GM23248 (cell line): ENCODE results near the gene KCNMA1. TPM values are rescaled to one million over a fixed set of nuclear protein-coding genes. Genes with fewer than 3 reads are reported as not detected.

Source experiments
- DNase-seq: peaks from one replicate; pipeline ENCODE4 v3.0.0-alpha.2; 2015
- H2AFZ ChIP-seq: fragments of 200-600 bp; sonication (generic); 2 replicates; pipeline ENCODE4 v1.6.1; 2016; ENCODE audit warnings: antibody characterized with exemption
- H3F3A ChIP-seq: fragments of 200-600 bp; sonication (generic); 2 replicates; pipeline ENCODE4 v1.6.1; 2016; ENCODE audit warnings: mild to moderate bottlenecking, antibody characterized with exemption, mixed run types; ENCODE audit not compliant: insufficient read depth
- H3K27ac ChIP-seq: fragments of 200-600 bp; sonication (generic); 2 replicates; pipeline ENCODE4 v1.5.1; 2016; ENCODE audit warnings: mild to moderate bottlenecking
- H3K27me3 ChIP-seq: fragments of 200-600 bp; sonication (generic); replicated peaks from 2 replicates; pipeline ENCODE4 v1.6.1; 2016; ENCODE audit warnings: mild to moderate bottlenecking; ENCODE audit not compliant: insufficient read depth
- H3K36me3 ChIP-seq: fragments of 200-600 bp; sonication (generic); 2 replicates; pipeline ENCODE4 v1.6.1; 2016; ENCODE audit warnings: low read depth, mild to moderate bottlenecking
- H3K4me1 ChIP-seq: fragments of 200-600 bp; sonication (generic); 2 replicates; pipeline ENCODE4 v1.6.1; 2016; ENCODE audit warnings: mild to moderate bottlenecking; ENCODE audit not compliant: insufficient read depth
- H3K4me2 ChIP-seq: fragments of 200-600 bp; sonication (generic); one replicate; pipeline ENCODE4 v1.6.1; 2016; ENCODE audit warnings: mild to moderate bottlenecking; ENCODE audit not compliant: unreplicated experiment
- H3K4me3 ChIP-seq: fragments of 200-600 bp; sonication (generic); 2 replicates; pipeline ENCODE4 v1.5.1; 2016; ENCODE audit warnings: mild to moderate bottlenecking
- H3K79me2 ChIP-seq: fragments of 200-600 bp; sonication (generic); 2 replicates; pipeline ENCODE4 v1.6.1; 2016; ENCODE audit warnings: mild to moderate bottlenecking; ENCODE audit not compliant: insufficient read depth
- H3K9ac ChIP-seq: fragments of 200-600 bp; sonication (generic); 2 replicates; pipeline ENCODE4 v1.6.1; 2016; ENCODE audit warnings: mild to moderate bottlenecking
- H3K9me2 ChIP-seq: fragments of 200-600 bp; sonication (generic); 2 replicates; pipeline ENCODE4 v1.6.1; 2016; ENCODE audit warnings: mixed run types, mild to moderate bottlenecking, moderate library complexity; ENCODE audit not compliant: insufficient read depth
- H3K9me3 ChIP-seq: fragments of 200-600 bp; sonication (generic); one replicate; pipeline ENCODE4 v1.6.1; 2017; ENCODE audit warnings: low read depth
- H4K20me1 ChIP-seq: fragments of 200-600 bp; sonication (generic); 2 replicates; pipeline ENCODE4 v1.6.0; 2016; ENCODE audit not compliant: insufficient read depth
- EZH2 ChIP-seq: fragments of 200-600 bp; sonication (generic); IDR thresholded peaks from 2 replicates; pipeline ENCODE4 v1.6.1; 2018; ENCODE audit warnings: antibody characterized with exemption, mild to moderate bottlenecking; ENCODE audit not compliant: insufficient read depth, poor library complexity, severe bottlenecking
- EZH2phosphoT487 ChIP-seq: fragments of 200-600 bp; sonication (generic); IDR thresholded peaks from 2 replicates; pipeline ENCODE4 v1.6.1; 2018; ENCODE audit warnings: antibody characterized with exemption, moderate library complexity, mild to moderate bottlenecking, low read depth; ENCODE audit not compliant: insufficient read depth
- WGBS, 2 experiments: methylation state at CpG; one replicate each; pipeline ENCODE4 v1.1.6; 2015 to 2017; ENCODE audit warnings: low lambda C conversion rate in 2 of 2, low coverage in 1 of 2; ENCODE audit errors: missing lambda C conversion rate in 2 of 2; 5-methylcytosine and 5-hydroxymethylcytosine counted together
- in situ Hi-C: fragments of 300-500 bp; cut with MboI; formaldehyde crosslinking; loops from 2 replicates; pipeline ENCODE4 v1.15.0; 2020
- polyA plus RNA-seq: library from polyadenylated mRNA; unstranded; fragments of >200 nt; fragmentation: Nextera tagmentation; extraction: Ambion mirVana; gene quantifications from 2 replicates; pipeline ENCODE4 v1.2.1, GENCODE V29; 2016
- total RNA-seq: library from RNA; depleted of rRNA; stranded (reverse); fragments of >200 nt; shearing (Covaris generic); gene quantifications from 2 replicates; pipeline ENCODE4 v1.2.3, GENCODE V29; 2014

Gene KCNMA1
- total and polyA plus RNA-seq, 2 experiments from 2014 or later, result 14.2 to 25.1 TPM

DNA sequence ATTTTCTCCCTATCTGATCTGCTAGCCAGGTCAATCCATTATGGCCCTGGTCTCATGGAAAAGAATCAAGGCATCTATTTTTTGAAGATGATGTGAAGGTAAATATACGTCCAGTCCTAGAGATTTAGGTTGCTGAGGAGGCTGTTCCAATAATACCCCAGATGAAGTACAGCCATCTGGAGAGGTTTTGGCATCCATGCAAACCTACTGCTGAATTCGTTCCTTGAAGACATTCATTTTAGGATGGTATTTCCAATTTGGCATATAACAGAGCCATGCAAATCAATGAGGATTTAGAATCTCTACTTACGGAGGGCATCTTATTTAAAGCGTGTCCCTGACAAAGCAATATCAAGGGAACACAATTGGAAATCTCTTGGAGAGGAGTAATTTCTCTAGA, 465.5 kb downstream of the KCNMA1 start:
- no peaks in the 10 kb centered on the region for H3K27me3 ChIP-seq
- H3K9me2 ChIP-seq, result no peaks in the 10 kb centered on the region
- H3K4me2 ChIP-seq, result no peak overlapping the region
- no peaks in the 10 kb centered on the region for H3K36me3 ChIP-seq
- H3K79me2 ChIP-seq, result no peaks in the 10 kb centered on the region
- no peak overlapping the region for H2AFZ ChIP-seq
- 91 to 92% methylated on average over 4 of the region's 4 CpGs for WGBS, 2 experiments
- no peak overlapping the region for H3K27ac ChIP-seq
- no peak overlapping the region for H3K9ac ChIP-seq
- H3F3A ChIP-seq, result no peaks in the 10 kb centered on the region
- H4K20me1 ChIP-seq, result no peaks in the 10 kb centered on the region
- DNase-seq, result no peak
- no peak overlapping the region for H3K4me3 ChIP-seq
- in situ Hi-C loops, result loop anchor here (5.0 to 10.0 kb wide), 2 partner anchors 323 to 470 kb away; no protein-coding TSS in a partner anchor
- TF ChIP-seq EZH2 (no peak), EZH2phosphoT487 (no peak)
- H3K9me3 ChIP-seq, result no peaks in the 10 kb centered on the region
- no peaks in the 10 kb centered on the region for H3K4me1 ChIP-seq

GRCh38 chr10:77168861-77169260, 468.7 kb downstream of the KCNMA1 start:
- Histone ChIP-seq H3K79me2 (no peaks in the 10 kb centered on the region), H3K9ac (no peak overlapping the region), H3K4me3 (no peak overlapping the region), H3K4me2 (no peak overlapping the region), H3K9me2 (no peaks in the 10 kb centered on the region), H3K9me3 (no peaks in the 10 kb centered on the region), H3F3A (peaks cover 18% of the 10 kb centered on the region), H2AFZ (no peak overlapping the region), H3K36me3 (no peaks in the 10 kb centered on the region), H3K4me1 (no peaks in the 10 kb centered on the region), H4K20me1 (no peaks in the 10 kb centered on the region), H3K27me3 (no peaks in the 10 kb centered on the region), H3K27ac (no peak overlapping the region)
- in situ Hi-C loops, result no loop called here
- TF ChIP-seq EZH2phosphoT487 (no peak), EZH2 (no peak)
- DNase-seq, result no peak
- 50 to 92% methylated on average over 1 to 2 of the region's 2 CpGs for WGBS, 2 experiments

DNA sequence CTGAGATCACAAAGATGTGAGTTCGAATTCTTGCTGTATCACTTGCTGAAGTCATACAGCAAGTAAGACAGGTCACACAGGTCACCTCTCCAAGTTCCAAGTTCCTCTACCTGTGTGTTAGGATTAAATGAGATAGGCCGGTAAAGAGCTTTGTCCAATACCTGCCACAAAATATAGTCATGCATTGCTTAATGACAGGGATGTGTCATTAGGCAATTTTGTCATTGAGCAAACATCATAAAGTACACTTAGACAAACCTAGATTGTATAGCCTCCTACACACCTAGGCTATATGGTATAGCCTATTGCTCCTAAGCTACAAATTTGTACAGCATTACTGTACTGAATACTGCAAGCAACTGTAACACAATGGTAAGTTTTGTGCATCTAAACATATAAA, 469.4 kb downstream of the KCNMA1 start:
- Histone ChIP-seq H3K9me3 (no peaks in the 10 kb centered on the region), H3K9ac (no peak overlapping the region), H3F3A (peaks cover 25% of the 10 kb centered on the region), H3K4me3 (no peak overlapping the region), H3K27ac (no peak overlapping the region), H3K9me2 (no peaks in the 10 kb centered on the region), H3K4me1 (peaks cover 7% of the 10 kb centered on the region), H3K4me2 (no peak overlapping the region), H4K20me1 (no peaks in the 10 kb centered on the region), H3K79me2 (no peaks in the 10 kb centered on the region), H3K27me3 (no peaks in the 10 kb centered on the region), H3K36me3 (no peaks in the 10 kb centered on the region), H2AFZ (no peak overlapping the region)
- no peak for DNase-seq
- in situ Hi-C loops, result no loop called here
- TF ChIP-seq EZH2 (no peak), EZH2phosphoT487 (no peak)
- WGBS, 2 experiments, result 91 to 98% methylated on average over 2 of the region's 2 CpGs

- WGBS, 2 experiments, result 29 to 30% methylated on average over 13 of the region's 13 CpGs
- peak overlapping the region; percentile 91 for H3K27ac ChIP-seq
Observed at GRCh38 chr10:77165445-77166208, 472.0 kb downstream of the KCNMA1 start.

More at GRCh38 chr10:77165445-77166208, 472.0 kb downstream of the KCNMA1 start:
- Histone ChIP-seq H2AFZ (peak overlapping the region; percentile 52; the same call in 1 of the 2 replicates), H3F3A (peaks cover 49% of the 10 kb centered on the region), H3K4me2 (peak overlapping the region; percentile 82), H4K20me1 (no peaks in the 10 kb centered on the region), H3K36me3 (no peaks in the 10 kb centered on the region), H3K9me2 (no peaks in the 10 kb centered on the region), H3K79me2 (no peaks in the 10 kb centered on the region), H3K9ac (no peak overlapping the region), H3K9me3 (no peaks in the 10 kb centered on the region), H3K27me3 (no peaks in the 10 kb centered on the region), H3K4me1 (peaks cover 27% of the 10 kb centered on the region), H3K4me3 (peak overlapping the region; percentile 44)
- TF ChIP-seq EZH2, result no peak
- no peak for TF ChIP-seq EZH2phosphoT487
- DNase-seq, result peak; percentile 77
- in situ Hi-C loops, result no loop called here
